ENCODE data around the gene TIGD7.
"Not testable (repeated sequence)": the region's sequence is repeated elsewhere in the genome, so short reads cannot be mapped to it uniquely, and the experiment has no call there.

Gene TIGD7

DNA sequence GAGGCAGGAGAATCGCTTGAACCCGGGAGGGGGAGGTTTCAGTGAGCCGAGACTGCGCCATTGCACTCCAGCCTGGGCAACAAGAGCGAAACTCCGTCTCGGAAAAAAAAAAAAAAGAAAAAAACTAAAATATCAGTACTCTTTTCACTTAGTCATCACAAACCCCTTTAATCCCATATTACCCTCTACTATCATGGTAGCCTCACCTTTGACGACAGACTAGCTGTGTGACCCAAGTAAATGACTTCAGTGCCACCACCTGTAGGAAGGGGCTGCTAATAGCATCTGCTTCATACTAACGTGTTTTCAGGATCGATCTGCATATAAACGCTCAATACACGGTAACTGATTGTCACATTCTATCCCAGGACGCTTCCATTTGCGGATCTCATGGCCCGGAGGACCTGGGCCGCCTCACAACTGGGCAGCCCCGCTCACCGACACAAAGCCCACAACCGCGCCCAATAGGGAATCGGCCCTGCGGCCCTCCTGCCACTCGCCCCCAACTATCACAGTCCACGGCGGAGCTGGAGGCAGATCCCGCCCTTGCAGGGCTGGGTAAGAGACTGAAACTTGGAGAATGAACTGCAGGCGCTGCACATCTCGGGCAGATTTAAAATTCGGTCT is 23.0 kb downstream of the TIGD7 start:
- peak; percentile 68 for DNase-seq

DNA sequence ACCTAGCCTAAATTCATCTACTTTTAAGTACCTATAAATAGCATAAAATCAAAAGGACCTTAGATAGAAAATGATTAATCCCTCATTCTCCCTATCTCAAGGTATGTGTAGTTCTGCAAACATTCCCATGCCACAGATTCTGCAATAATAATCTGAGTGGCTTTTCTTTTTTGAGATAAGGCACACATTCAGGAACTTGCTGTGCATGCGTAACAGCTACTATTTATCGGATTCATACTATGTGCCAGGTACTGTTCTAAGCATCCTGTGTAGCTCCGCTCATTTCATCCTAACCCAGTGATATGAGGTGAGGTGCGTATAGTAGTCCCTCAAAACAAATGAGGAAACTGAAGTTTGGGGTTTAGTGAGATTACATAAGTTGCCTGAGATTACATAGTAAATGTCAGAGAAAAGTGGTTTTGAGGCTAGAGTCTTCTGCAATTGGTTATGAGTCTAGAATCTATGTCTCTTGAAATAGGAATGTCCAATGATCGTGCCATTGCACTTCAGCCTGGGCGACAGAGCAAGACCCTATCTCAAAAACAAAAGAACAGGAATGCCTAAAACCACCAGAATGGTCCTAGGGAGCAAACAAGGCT is 23.9 kb downstream of the TIGD7 start:
- DNase-seq = no peak

DNA sequence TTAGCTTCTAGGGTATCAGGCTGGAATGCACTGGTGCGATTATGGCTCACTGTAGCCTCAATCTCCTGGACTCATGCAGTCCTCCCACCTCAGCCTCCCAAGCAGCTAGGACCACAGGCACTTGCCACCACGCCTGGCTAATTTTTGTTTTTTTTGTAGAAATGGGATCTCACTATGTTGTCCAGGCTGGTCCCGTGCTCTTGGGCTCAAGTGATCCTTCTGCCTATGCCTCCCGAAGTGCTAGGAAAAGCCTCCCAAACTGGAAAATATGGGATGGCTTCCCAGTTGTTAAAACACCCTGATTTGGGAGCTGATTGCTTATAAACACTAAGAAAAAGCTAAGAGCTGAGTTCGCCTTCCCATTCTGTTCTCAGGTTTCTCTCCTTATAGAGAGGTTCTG is 28.6 kb downstream of the TIGD7 start:
- DNase-seq = no peak

GRCh38 chr16:3274947-3275346 is 30.3 kb downstream of the TIGD7 start:
- no peak for DNase-seq

- no peak for DNase-seq
Observed at GRCh38 chr16:3274490-3274889, 30.7 kb downstream of the TIGD7 start.

DNA sequence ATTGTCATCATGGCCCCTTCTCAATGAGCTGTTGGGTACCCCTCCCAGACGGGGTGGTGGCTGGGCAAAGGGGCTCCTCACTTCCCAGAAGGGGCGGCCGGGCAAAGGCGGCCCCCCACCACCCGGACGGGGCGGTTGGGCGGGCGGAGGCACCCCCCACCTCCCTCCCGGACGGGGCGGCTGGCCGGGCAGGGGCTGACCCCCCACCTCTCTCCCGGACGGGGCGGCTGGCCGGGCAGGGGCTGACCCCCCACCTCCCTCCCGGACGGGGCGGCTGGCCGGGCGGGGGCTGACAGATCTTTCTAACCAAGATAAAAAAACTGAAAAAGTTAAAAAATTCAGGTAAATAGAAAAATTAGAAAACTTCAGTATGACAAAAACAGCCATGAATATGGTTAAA is 33.9 kb downstream of the TIGD7 start:
- DNase-seq = not testable (repeated sequence)

- not testable (repeated sequence) for DNase-seq
Observed at GRCh38 chr16:3270718-3271117, 34.5 kb downstream of the TIGD7 start.

DNA sequence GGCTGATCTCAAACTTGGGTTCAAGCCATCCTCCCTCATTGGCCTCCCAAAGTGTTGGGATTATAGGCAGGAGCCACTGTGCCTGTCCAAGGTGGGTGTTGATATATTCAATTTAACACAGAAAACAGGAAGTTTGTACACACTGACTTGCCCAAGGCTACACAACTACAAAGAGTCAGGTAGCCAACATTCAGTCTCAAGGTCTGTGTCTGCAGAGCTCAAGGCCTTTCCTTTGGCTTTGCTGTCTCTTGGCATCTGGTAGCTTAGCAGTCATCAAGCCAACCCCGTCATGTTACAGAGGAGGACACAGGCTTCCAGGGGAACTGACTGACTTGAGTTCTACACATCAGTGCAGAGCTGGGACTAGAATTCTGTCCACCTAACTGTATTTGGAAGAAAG is 36.9 kb downstream of the TIGD7 start:
- DNase-seq = no peak

DNA sequence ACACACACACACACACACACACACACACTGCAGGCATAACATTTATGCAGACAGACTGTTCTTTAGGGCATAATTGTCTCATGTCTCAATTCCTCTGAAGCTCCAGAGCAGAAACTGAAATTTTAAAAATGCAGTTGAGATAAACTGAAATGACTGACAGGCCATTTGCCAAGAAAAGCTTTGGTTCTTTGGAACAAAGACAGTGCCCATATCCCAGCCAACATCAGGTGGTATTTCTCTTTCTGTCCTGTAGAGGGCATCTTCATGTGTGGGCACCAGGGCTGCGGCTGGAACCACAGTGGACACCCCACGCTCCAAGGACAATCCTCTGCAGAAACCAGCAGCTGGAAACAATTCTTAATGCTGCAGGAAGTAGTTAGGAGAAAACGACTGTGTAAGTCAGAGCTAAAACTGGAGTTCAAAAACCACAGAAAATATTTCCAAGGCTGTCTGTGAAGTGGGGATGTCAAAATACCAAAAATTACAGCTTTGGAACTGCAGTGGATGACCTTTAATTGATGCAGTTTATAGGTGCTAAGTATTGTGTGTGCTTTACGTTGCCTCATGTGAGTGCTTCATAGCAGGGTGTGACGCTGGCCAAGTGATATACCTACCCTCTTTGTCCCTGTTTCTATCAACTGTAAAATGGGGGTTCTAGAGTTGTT is 38.2 kb downstream of the TIGD7 start:
- no peak for DNase-seq

DNA sequence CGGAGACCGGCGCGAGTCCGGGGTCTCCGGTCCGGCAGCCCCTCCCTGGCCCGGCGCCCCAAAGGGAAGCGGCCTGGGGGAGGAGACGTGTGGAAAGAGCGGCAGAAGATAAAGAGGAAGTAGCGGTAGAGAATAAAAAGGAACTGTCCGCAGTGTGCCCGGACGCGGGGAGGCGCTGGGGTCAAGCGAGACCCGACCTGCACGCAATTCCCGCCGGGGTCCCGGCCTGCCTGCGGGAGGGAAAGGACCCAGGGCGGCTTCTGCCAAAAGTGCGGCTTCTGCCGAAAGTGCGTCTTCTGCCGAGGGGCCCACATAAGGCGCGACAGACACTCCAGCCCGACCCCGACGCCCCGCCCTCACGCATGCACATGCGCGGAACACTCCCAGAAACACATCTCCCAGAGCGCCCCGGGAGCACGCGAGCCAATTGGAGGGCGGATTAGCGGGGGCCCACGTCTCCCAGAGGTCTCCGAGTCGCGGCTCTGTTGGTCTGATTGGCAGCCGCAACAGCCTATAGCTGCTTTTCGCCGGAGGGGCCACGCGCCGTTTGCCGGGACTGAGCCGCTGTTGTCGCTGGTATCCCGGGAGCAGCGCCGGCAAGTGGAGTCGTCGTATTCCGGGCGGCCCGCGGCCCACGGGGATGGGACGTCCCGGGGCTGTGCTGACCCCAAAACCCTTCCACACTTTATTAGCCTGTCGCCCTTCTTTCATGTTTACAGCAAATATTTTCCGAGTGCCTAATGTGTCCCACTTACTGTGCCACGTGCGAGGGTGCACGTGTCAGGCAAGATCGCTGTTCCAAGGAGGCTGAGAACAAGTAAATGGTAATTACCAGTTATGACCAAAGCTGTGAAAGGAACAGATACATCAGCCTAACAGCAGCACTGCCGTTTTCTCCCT is 40.8 kb downstream of the TIGD7 start:
- peak; percentile 98 for DNase-seq

DNA sequence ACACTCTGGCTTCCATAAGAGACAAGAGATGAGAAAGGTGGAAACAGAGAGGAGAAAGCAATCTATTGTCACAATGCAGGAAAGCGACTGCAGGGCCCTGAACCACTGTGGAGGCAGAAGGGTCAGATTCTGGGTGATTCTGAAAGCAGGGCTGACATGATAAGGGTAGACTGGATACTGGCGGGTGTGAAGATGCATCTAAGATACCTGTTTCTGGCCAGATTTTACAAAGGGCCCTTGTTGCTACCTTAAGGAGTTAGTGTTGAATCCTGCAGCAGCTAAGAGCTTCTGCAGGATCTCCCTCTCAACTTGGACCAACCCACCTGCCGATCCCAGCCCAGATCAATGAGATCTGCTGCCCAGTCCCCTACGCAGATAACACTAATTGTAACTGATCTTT is 42.7 kb downstream of the TIGD7 start:
- DNase-seq = no peak

DNA sequence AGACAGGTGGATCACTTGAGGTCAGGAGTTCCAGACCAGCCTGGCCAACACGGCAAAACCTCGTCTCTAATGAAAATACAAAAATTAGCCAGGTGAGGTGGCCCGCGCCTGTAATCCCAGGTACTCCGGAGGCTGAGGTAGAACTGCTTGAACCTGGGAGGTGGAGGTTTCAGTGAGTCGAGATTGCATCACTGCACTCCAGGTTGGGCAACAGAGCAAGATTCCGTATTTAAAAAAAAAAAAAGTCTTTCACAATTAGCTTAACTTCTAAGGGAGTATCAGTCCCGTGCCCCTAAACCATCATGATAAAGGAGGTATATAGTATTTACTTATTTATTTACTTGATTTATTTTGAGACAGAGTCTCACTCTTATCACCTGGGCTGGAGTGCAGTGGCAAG is 45.4 kb downstream of the TIGD7 start:
- DNase-seq = no peak

- DNase-seq = no peak
Observed at GRCh38 chr16:3256866-3257465, 48.3 kb downstream of the TIGD7 start.

DNA sequence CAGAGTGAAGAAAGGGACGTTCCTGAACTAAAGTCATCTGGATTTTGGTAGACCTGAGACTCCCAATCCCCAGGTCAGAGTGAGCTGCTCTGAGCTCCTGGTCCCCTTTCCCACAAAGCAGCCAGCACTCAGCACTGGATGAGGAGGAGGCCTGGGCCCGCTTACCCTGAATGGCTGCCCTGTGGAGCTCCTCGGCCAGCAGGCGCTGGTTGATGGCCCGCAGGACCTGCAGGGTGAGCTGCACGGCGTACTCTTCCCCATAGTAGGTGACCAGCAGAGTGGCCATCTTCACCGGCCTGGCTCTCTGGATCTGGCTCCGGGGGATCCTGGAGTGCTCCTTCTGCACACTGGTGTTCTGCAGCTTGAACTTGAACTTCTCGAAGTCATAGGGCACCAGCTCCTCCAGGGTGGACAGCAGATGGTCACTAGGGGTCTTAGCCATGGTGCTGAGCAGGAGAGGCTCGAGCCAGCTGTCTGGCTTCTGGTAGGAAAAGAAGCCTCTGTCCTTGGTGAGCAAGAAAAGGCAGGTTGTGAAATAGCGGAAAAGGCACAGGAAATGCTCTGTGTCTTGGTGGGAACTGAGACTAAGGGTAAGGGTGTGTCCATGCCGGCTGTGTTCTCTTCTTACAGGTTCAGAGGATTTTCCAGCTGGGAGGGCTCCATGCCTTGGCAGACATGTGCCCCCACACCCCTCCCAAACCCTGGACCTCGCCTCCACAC is 48.9 kb downstream of the TIGD7 start, which contains the start of gene MEFV:
Gene MEFV, minus strand, starts transcription at position 488 of the 720 bp plus-strand sequence. Its CDS starts 46 bp downstream, at position 442.
- no peak for DNase-seq

DNA sequence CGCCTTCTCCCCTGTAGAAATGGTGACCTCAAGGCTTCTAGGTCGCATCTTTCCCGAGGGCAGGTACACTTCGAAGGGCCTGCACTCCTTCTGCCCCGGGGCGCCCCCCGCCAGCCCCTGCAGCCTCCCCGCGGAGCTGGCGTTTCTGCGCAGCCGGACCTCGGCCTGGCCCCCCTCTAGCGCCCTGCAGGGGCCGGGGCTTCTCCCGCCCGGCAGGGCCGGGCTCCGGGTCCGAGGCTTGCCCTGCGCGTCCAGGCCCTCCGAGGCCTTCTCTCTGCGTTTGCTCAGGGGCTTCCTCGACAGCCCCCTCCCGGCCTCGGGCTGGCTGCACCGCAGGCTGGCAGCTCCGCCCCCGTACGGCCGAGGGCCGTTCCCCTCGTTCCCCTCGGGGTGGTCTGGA is 50.9 kb downstream of the TIGD7 start:
- DNase-seq = no peak

GRCh38 chr16:3252967-3253366 is 52.3 kb downstream of the TIGD7 start:
- no peak for DNase-seq

GRCh38 chr16:3249451-3249850 is 55.8 kb downstream of the TIGD7 start:
- DNase-seq = no peak

DNA sequence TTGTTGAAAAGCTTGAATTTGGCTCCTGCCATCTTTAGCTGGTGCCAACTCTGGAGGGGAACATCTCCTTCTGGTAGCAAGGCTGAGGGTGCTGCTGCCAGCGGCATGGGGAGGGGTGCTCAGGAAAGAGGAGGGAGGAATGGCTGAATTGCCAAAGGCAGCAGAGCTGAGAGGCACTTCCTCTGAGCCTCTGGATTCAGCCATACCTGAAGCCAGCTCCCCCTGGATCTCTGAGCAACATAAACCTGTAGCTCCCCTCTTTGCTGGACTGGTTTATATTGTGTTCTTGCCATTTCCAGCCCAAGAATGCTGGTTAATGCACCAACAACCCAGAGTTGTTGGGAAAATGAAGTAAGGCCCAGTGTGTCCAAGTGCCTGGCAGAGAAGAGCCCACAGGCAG is 56.2 kb downstream of the TIGD7 start:
- DNase-seq = no peak

Data from GDM1 (cell line).